ENCODE data around the gene TGFBR3.

GRCh38 chr1:91876040-91876470 is 9.9 kb downstream of the TGFBR3 start:
- TF ChIP-seq CTCF (optimal IDR thresholded peaks at IDR 0.05 in 1 of 3, IDR thresholded peaks at IDR 0.05 in 1 of 3, conservative IDR thresholded peaks at IDR 0.05 in 1 of 3; ENCODE audit: extremely low read depth in 1 of 3, insufficient read depth in 2 of 3, low read length in 3 of 3): no peak
- TF ChIP-seq EZH2 (IDR thresholded peaks at IDR 0.05; ENCODE audit: low read length): no peak

Measured in keratinocyte (primary cell).